Thymus (tissue), 11 donors: ENCODE results near the gene ART4. TPM values are rescaled to one million over a fixed set of nuclear protein-coding genes. Genes with fewer than 3 reads are reported as not detected.

Source experiments
- DNase-seq, 9 donors: peaks; one replicate each; pipeline ENCODE4 v3.0.0-alpha.2; 2013; ENCODE audit warnings: low spot score in 9 of 9, low read depth in 6 of 9, missing footprints in 1 of 9
- H3K27ac ChIP-seq, 2 donors: one replicate each; pipeline ENCODE4 v1.5.1; 2013; ENCODE audit warnings: control low read depth in 1 of 2, low read depth in 1 of 2, low read length in 1 of 2, mild to moderate bottlenecking in 1 of 2, moderate library complexity in 1 of 2
- H3K27me3 ChIP-seq, 2 donors: one replicate each; pipeline ENCODE4 v1.5.1; 2013; ENCODE audit warnings: low read length in 1 of 2; ENCODE audit not compliant: control insufficient read depth in 2 of 2, insufficient read depth in 1 of 2
- H3K36me3 ChIP-seq, 2 donors: one replicate each; pipeline ENCODE4 v1.5.1; 2013; ENCODE audit warnings: low read length in 1 of 2, mild to moderate bottlenecking in 1 of 2, moderate library complexity in 1 of 2; ENCODE audit not compliant: control insufficient read depth in 2 of 2, insufficient read depth in 2 of 2
- H3K4me1 ChIP-seq, 2 donors: one replicate each; pipeline ENCODE4 v1.5.1; 2013; ENCODE audit warnings: low read length in 2 of 2; ENCODE audit not compliant: control insufficient read depth in 2 of 2, insufficient read depth in 2 of 2
- H3K4me3 ChIP-seq, 2 donors: one replicate each; pipeline ENCODE4 v1.5.1; 2013; ENCODE audit warnings: low read length in 2 of 2, control low read depth in 1 of 2, mild to moderate bottlenecking in 1 of 2
- H3K9me3 ChIP-seq, 2 donors: one replicate each; pipeline ENCODE4 v1.5.1; 2013; ENCODE audit warnings: low read length in 1 of 2, mild to moderate bottlenecking in 1 of 2; ENCODE audit not compliant: control insufficient read depth in 2 of 2, insufficient read depth in 1 of 2
- WGBS: extraction: QIAGEN DNeasy Blood & Tissue Kit; methylation state at CpG from one replicate; pipeline ENCODE4 v1.1.7; 2013; 5-methylcytosine and 5-hydroxymethylcytosine counted together
- polyA plus RNA-seq: library from polyadenylated mRNA; stranded (reverse); fragments of 200-250 nt; gene quantifications from one replicate; pipeline ENCODE4 v1.2.3, GENCODE V29; 2013
- total RNA-seq: library from RNA; stranded (reverse); fragments of 120-200 nt; gene quantifications from one replicate; pipeline ENCODE4 v1.2.4, GENCODE V29; 2013
- donor health status: healthy.

The ART4 gene
- total and polyA plus RNA-seq, 2 donors, result 0.16 to 0.38 TPM

DNA sequence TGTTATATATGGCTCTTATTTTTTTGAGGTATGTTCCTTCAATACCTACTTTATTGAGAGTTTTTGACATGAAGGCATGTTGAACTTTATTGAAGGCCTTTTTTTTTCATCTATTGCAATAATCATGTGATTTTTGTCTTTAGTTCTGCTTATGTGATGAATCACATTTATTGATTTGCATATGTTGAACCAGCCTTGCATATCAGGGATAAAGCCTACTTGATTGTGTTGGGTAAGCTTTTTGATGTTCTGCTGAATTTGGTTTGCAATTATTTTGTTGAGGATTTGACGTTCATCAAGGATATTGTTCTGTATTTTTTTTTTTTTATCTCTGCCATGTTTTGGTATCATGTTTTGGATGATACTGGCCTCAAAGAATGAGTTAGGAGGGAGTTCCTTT is 15.2 kb upstream of the ART4 start:
- H3K36me3 ChIP-seq, result no peaks in the 10 kb centered on the region
- H3K4me3 ChIP-seq, result no peak overlapping the region
- no peak for DNase-seq
- H3K9me3 ChIP-seq, result no peaks in the 10 kb centered on the region
- H3K27me3 ChIP-seq, result no peaks in the 10 kb centered on the region
- no peak overlapping the region for H3K27ac ChIP-seq
- WGBS, result 94% methylated on average over 1 of the region's 1 CpG
- H3K4me1 ChIP-seq, result no peaks in the 10 kb centered on the region

GRCh38 chr12:14854586-14855183 is 11.4 kb upstream of the ART4 start:
- WGBS, result 92% methylated on average over 6 of the region's 6 CpGs
- Histone ChIP-seq H3K27ac (no peak overlapping the region), H3K4me3 (no peak overlapping the region), H3K9me3 (no peaks in the 10 kb centered on the region), H3K36me3 (no peaks in the 10 kb centered on the region), H3K4me1 (no peaks in the 10 kb centered on the region), H3K27me3 (no peaks in the 10 kb centered on the region)
- no peak for DNase-seq

- H3K9me3 ChIP-seq, result no peaks in the 10 kb centered on the region
- no peak for DNase-seq
- H3K36me3 ChIP-seq, result no peaks in the 10 kb centered on the region
- no peak overlapping the region for H3K27ac ChIP-seq
- no peaks in the 10 kb centered on the region for H3K27me3 ChIP-seq
- H3K4me1 ChIP-seq, result no peaks in the 10 kb centered on the region
- WGBS, result 93% methylated on average over 3 of the region's 3 CpGs
- no peak overlapping the region for H3K4me3 ChIP-seq
Measured at GRCh38 chr12:14853961-14854360, 10.6 kb upstream of the ART4 start.

DNA sequence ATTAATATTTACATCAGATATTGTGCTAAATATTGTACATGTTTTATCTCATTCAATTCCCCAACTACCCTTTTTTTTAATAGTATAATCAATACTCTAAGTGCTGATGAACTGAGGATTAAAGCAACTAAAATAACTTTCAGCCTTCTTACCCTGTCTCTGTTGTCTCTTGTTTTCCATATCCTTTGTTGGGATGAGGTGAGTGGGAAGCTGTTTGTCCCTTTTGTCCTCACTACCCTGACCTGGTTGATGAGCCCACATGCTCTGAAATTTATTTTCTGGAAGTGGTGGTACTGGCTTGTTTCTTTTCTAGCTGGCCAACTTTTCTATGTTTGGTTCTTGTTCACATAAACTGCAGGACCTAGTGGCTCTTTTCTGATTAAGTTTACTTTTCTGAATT is 9.6 kb upstream of the ART4 start:
- no peaks in the 10 kb centered on the region for H3K27me3 ChIP-seq
- no peak for DNase-seq
- no peaks in the 10 kb centered on the region for H3K4me1 ChIP-seq
- H3K9me3 ChIP-seq, result no peaks in the 10 kb centered on the region
- no peak overlapping the region for H3K27ac ChIP-seq
- no peak overlapping the region for H3K4me3 ChIP-seq
- H3K36me3 ChIP-seq, result no peaks in the 10 kb centered on the region

GRCh38 chr12:14850929-14851663 is 7.8 kb upstream of the ART4 start:
- no peaks in the 10 kb centered on the region for H3K27me3 ChIP-seq
- no peak overlapping the region for H3K27ac ChIP-seq
- no peaks in the 10 kb centered on the region for H3K4me1 ChIP-seq
- H3K36me3 ChIP-seq, result no peaks in the 10 kb centered on the region
- H3K9me3 ChIP-seq, result no peaks in the 10 kb centered on the region
- no peak overlapping the region for H3K4me3 ChIP-seq
- DNase-seq, result peak in 1 of 9 donors; percentile 13
- 100% methylated on average over 1 of the region's 1 CpG for WGBS

GRCh38 chr12:14849661-14850060 is 6.3 kb upstream of the ART4 start:
- WGBS, result 97% methylated on average over 2 of the region's 2 CpGs
- Histone ChIP-seq H3K27ac (no peak overlapping the region), H3K27me3 (no peaks in the 10 kb centered on the region)

GRCh38 chr12:14846876-14847580 is 3.7 kb upstream of the ART4 start:
- no peaks in the 10 kb centered on the region for H3K27me3 ChIP-seq
- no peaks in the 10 kb centered on the region for H3K9me3 ChIP-seq
- H3K4me3 ChIP-seq, result no peak overlapping the region
- H3K4me1 ChIP-seq, result no peaks in the 10 kb centered on the region
- DNase-seq, result no peak
- H3K36me3 ChIP-seq, result no peaks in the 10 kb centered on the region
- 95% methylated on average over 4 of the region's 4 CpGs for WGBS
- no peak overlapping the region for H3K27ac ChIP-seq

More at GRCh38 chr12:14849661-14850060, 6.3 kb upstream of the ART4 start:
- Histone ChIP-seq H3K4me1 (no peaks in the 10 kb centered on the region), H3K4me3 (no peak overlapping the region), H3K36me3 (no peaks in the 10 kb centered on the region), H3K9me3 (no peaks in the 10 kb centered on the region)
- DNase-seq, result no peak

DNA sequence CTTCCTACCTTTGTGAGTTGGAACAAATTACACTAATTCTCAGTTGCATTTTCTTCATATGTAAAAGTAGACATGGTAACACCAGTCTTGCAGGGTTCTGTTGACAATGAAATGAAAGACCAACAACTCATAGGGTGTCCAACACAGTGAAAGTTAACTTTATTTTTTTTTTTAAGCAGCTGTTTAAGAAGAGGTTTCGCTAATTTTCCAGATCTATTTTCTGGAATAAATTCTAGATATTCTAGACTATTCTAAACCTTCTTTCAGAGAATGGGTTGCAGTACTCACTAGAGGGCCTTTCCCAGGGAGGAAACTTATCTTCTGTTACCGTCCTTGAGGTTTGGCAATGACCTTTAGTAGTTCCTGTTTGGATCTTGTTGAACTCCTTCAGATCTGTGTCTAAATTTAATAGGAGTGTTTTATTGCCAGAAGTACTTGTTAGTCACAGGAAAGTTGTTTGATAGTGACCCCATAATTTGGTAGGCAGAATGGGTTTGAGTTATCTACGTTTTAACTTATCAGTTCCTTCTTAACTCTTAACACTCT is 2.8 kb upstream of the ART4 start:
- whole genome bisulfite sequencing, result 78% methylated on average over 3 of the region's 3 CpGs
- H3K4me1 ChIP-seq, result no peaks in the 10 kb centered on the region
- no peak for DNase-seq
- no peak overlapping the region for H3K27ac ChIP-seq
- H3K27me3 ChIP-seq, result no peaks in the 10 kb centered on the region
- no peaks in the 10 kb centered on the region for H3K36me3 ChIP-seq
- H3K9me3 ChIP-seq, result no peaks in the 10 kb centered on the region
- no peak overlapping the region for H3K4me3 ChIP-seq

DNA sequence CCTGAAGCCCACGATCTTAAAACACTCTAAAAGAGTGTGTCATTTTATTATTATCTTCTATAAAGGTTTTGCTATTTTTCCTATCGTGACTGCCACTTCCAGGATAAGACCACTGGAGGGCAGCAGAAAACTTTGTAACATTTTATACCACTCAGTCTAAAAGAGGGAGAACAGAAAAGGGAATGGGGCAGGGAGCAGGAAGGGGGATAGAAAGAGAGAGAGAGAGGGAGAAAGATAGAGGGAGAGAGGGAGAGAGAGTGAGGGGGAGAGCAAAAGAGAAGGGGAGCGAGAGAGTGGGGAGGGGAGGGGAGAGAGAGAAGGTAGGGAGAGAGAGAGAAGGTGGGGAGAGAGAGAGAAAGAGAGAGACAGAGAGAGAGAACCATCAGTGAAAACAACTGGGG is 2.0 kb upstream of the ART4 start:
- H3K27me3 ChIP-seq, result no peaks in the 10 kb centered on the region
- 19% methylated on average over 3 of the region's 3 CpGs for WGBS
- peak; percentile 11 to 77 (median 50) for DNase-seq
- no peak overlapping the region for H3K27ac ChIP-seq
- H3K9me3 ChIP-seq, result no peaks in the 10 kb centered on the region
- no peak overlapping the region for H3K4me3 ChIP-seq
- H3K4me1 ChIP-seq, result no peaks in the 10 kb centered on the region
- H3K36me3 ChIP-seq, result no peaks in the 10 kb centered on the region
